ENCODE measurements around the gene GGACT. TPM values are rescaled to one million over a fixed set of nuclear protein-coding genes. Genes with fewer than 3 reads are reported as not detected.

GGACT gene
- total RNA-seq, 2 donors from 2014 or later, result 2.7 to 6.6 TPM

GRCh38 chr13:100633461-100633860, 44.9 kb upstream of the GGACT start:
- Mint-ChIP-seq H3K4me3 (no peak overlapping the region), H3K36me3 (ENCODE audit: low read depth) (peaks cover 61% of the 10 kb centered on the region), H3K4me1 (peaks cover 8% of the 10 kb centered on the region), H3K27me3 (ENCODE audit: insufficient read depth) (no peaks in the 10 kb centered on the region), H3K9me3 (no peaks in the 10 kb centered on the region), H3K27ac (no peak overlapping the region)
- no peak overlapping the region for H3K27ac ChIP-seq (ENCODE audit: low read depth, low read length)
- H3K36me3 ChIP-seq (ENCODE audit: control insufficient read depth, insufficient read depth, low read length), result peaks cover 60% of the 10 kb centered on the region
- 79% methylated on average over 2 of the region's 2 CpGs; no CpG with 5 or more reads in 1 of the 2 experiments for WGBS, 2 experiments (ENCODE audit: insufficient coverage in 1 of 2, insufficient read length in 1 of 2)
- DNase-seq, result no peak
- no peaks in the 10 kb centered on the region for H3K27me3 ChIP-seq (ENCODE audit: control insufficient read depth, insufficient read depth, low read length, poor library complexity, severe bottlenecking)
- no peak overlapping the region for H3K9ac ChIP-seq (ENCODE audit: extremely low read depth, low read length, poor library complexity, severe bottlenecking)
- no peaks in the 10 kb centered on the region for H3K4me1 ChIP-seq (ENCODE audit: control insufficient read depth, insufficient read depth, low read length)
- TF ChIP-seq CTCF (conservative IDR thresholded peaks at IDR 0.05), result no peak
- H3K4me3 ChIP-seq (ENCODE audit: low read length), result no peak overlapping the region
- H3K9me3 ChIP-seq (ENCODE audit: control insufficient read depth, low read length), result no peaks in the 10 kb centered on the region

- peak overlapping the region; percentile 97 for H3K27ac ChIP-seq (ENCODE audit: low read depth, low read length)
- 60 to 73% methylated on average over 8 of the region's 8 CpGs for WGBS, 2 experiments (ENCODE audit: insufficient coverage in 1 of 2, insufficient read length in 1 of 2)
- H3K4me1 Mint-ChIP-seq, result peaks cover 8% of the 10 kb centered on the region
These were observed 42.0 kb upstream of the GGACT start for GRCh38 chr13:100630555-100630954.

GRCh38 chr13:100627120-100627519, 38.5 kb upstream of the GGACT start:
- Histone ChIP-seq H3K36me3 (ENCODE audit: control insufficient read depth, insufficient read depth, low read length) (peaks cover 52% of the 10 kb centered on the region), H3K27ac (ENCODE audit: low read depth, low read length) (no peak overlapping the region), H3K9ac (ENCODE audit: extremely low read depth, low read length, poor library complexity, severe bottlenecking) (no peak overlapping the region), H3K4me3 (ENCODE audit: low read length) (no peak overlapping the region), H3K27me3 (ENCODE audit: control insufficient read depth, insufficient read depth, low read length, poor library complexity, severe bottlenecking) (no peaks in the 10 kb centered on the region), H3K9me3 (ENCODE audit: control insufficient read depth, low read length) (peaks cover under 1% of the 10 kb centered on the region), H3K4me1 (ENCODE audit: control insufficient read depth, insufficient read depth, low read length) (no peaks in the 10 kb centered on the region)
- H3K36me3 Mint-ChIP-seq (ENCODE audit: low read depth), result peaks cover 76% of the 10 kb centered on the region
- H3K4me1 Mint-ChIP-seq, result peaks cover 15% of the 10 kb centered on the region
- no peak overlapping the region for H3K4me3 Mint-ChIP-seq
- no peaks in the 10 kb centered on the region for H3K9me3 Mint-ChIP-seq
- WGBS, 2 experiments (ENCODE audit: insufficient coverage in 1 of 2, insufficient read length in 1 of 2), result 91 to 93% methylated on average over 5 to 15 of the region's 15 CpGs
- H3K27ac Mint-ChIP-seq, result peak overlapping the region; percentile 15
- no peaks in the 10 kb centered on the region for H3K27me3 Mint-ChIP-seq (ENCODE audit: insufficient read depth)
- TF ChIP-seq CTCF (conservative IDR thresholded peaks at IDR 0.05), result no peak
- no peak for DNase-seq

More at GRCh38 chr13:100630555-100630954, 42.0 kb upstream of the GGACT start:
- Histone ChIP-seq H3K27me3 (ENCODE audit: control insufficient read depth, insufficient read depth, low read length, poor library complexity, severe bottlenecking) (no peaks in the 10 kb centered on the region), H3K9me3 (ENCODE audit: control insufficient read depth, low read length) (no peaks in the 10 kb centered on the region), H3K36me3 (ENCODE audit: control insufficient read depth, insufficient read depth, low read length) (peaks cover 45% of the 10 kb centered on the region), H3K9ac (ENCODE audit: extremely low read depth, low read length, poor library complexity, severe bottlenecking) (no peak overlapping the region), H3K4me3 (ENCODE audit: low read length) (no peak overlapping the region), H3K4me1 (ENCODE audit: control insufficient read depth, insufficient read depth, low read length) (no peaks in the 10 kb centered on the region)
- no peak for TF ChIP-seq CTCF (conservative IDR thresholded peaks at IDR 0.05)
- Mint-ChIP-seq H3K36me3 (ENCODE audit: low read depth) (peaks cover 72% of the 10 kb centered on the region), H3K9me3 (no peaks in the 10 kb centered on the region), H3K4me3 (no peak overlapping the region), H3K27me3 (ENCODE audit: insufficient read depth) (no peaks in the 10 kb centered on the region), H3K27ac (peak overlapping the region; percentile 53)
- DNase-seq, result no peak

Measured in endodermal cell (in vitro differentiated cells).